Mucosa of descending colon (tissue), 3 donors: ENCODE data around the gene C15orf62. TPM values are rescaled to one million over a fixed set of nuclear protein-coding genes. Genes with fewer than 3 reads are reported as not detected.

ENCODE experiments used
- ATAC-seq: fragments of 200-7000 bp; cut with Tn5 transposase; one replicate; pipeline ENCODE4 v1.9.1; 2020; ENCODE audit warnings: mild to moderate bottlenecking, moderate library complexity
- DNase-seq, 3 donors: peaks; one replicate each; pipeline ENCODE4 v3.0.0-alpha.2; 2020
- H3K36me3 ChIP-seq: fragments of 200-600 bp; one replicate; pipeline ENCODE4 v1.8.0; 2021; ENCODE audit warnings: low read depth, mild to moderate bottlenecking
- H3K4me1 ChIP-seq: fragments of 200-600 bp; one replicate; pipeline ENCODE4 v1.8.0; 2021; ENCODE audit warnings: low read depth, mild to moderate bottlenecking
- H3K4me3 ChIP-seq: fragments of 200-600 bp; one replicate; pipeline ENCODE4 v1.8.0; 2021; ENCODE audit warnings: mild to moderate bottlenecking
- H3K9me3 ChIP-seq: fragments of 200-600 bp; one replicate; pipeline ENCODE4 v1.8.0; 2021; ENCODE audit warnings: mild to moderate bottlenecking
- CTCF ChIP-seq: fragments of 200-600 bp; IDR thresholded peaks from one replicate; pipeline ENCODE4 v1.8.0; 2022; ENCODE audit warnings: antibody characterized with exemption, mild to moderate bottlenecking
- intact Hi-C, 2 donors: fragments of 100-400 bp; cut with DNase I in 1 of 2; cut with micrococcal nuclease in 1 of 2; formaldehyde crosslinking; loops; one replicate each; pipeline versions ENCODE4 v1.11.0 to v1.11.1; 2022; cut with DNase I, micrococcal nuclease
- total RNA-seq, 3 donors: library from RNA; stranded (reverse); fragmentation: NEBNext Ultra II Directional in 2 of 3; extraction: Animal tissue kit (Norgen Biotek cat#: 25700) in 2 of 3; gene quantifications; one replicate each; pipeline versions ENCODE4 v1.2.1 to v1.2.4, GENCODE V29; 2021 to 2023
- donor health status: DM: no; HTN: no; CAD: no; lungs with moderate emphysema.
- donor health status: DM: no; HTN: no; CAD: no.
- donor health status: DM: no; HTN: yes; CAD: no.

The C15orf62 gene
- total RNA-seq, 3 donors from 2014 or later = 0.32 to 0.63 (median 0.35) TPM

- Histone ChIP-seq H3K4me3 (no peak overlapping the region), H3K36me3 (no peaks in the 10 kb centered on the region), H3K4me1 (peaks cover 20% of the 10 kb centered on the region), H3K9me3 (no peaks in the 10 kb centered on the region)
- DNase-seq (peak in 2 of 3 donors; percentile 28 to 39), ATAC-seq (no peak)
- no peak for TF ChIP-seq CTCF
- intact Hi-C loops = no loop called here
Measured at GRCh38 chr15:40808861-40809450, 39.2 kb downstream of the C15orf62 start.

- H3K9me3 ChIP-seq = no peaks in the 10 kb centered on the region
- H3K4me1 ChIP-seq = peaks cover 12% of the 10 kb centered on the region
- TF ChIP-seq CTCF = no peak
- intact Hi-C loops = no loop called here
- no peak overlapping the region for H3K4me3 ChIP-seq
- peak in 2 of 3 donors; percentile 25 to 45 for DNase-seq
- H3K36me3 ChIP-seq = peaks cover 5% of the 10 kb centered on the region
- no peak for ATAC-seq
Measured at GRCh38 chr15:40812721-40813425, 43.1 kb downstream of the C15orf62 start.

GRCh38 chr15:40815042-40815698 is 45.4 kb downstream of the C15orf62 start:
- H3K9me3 ChIP-seq = no peaks in the 10 kb centered on the region
- peaks cover 5% of the 10 kb centered on the region for H3K36me3 ChIP-seq
- H3K4me3 ChIP-seq = no peak overlapping the region
- DNase-seq (no peak), ATAC-seq (no peak)
- no peak for TF ChIP-seq CTCF
- intact Hi-C loops = no loop called here
- H3K4me1 ChIP-seq = no peaks in the 10 kb centered on the region

GRCh38 chr15:40819048-40819447 is 49.3 kb downstream of the C15orf62 start:
- H3K9me3 ChIP-seq = no peaks in the 10 kb centered on the region
- DNase-seq = no peak
- intact Hi-C loops = no loop called here

GRCh38 chr15:40821195-40821594 is 51.4 kb downstream of the C15orf62 start:
- no peaks in the 10 kb centered on the region for H3K36me3 ChIP-seq
- H3K4me3 ChIP-seq = no peak overlapping the region
- no peaks in the 10 kb centered on the region for H3K9me3 ChIP-seq
- no peak for ATAC-seq
- DNase-seq = no peak
- H3K4me1 ChIP-seq = peaks cover 8% of the 10 kb centered on the region
- TF ChIP-seq CTCF = no peak
- intact Hi-C loops = no loop called here

More at GRCh38 chr15:40819048-40819447, 49.3 kb downstream of the C15orf62 start:
- Histone ChIP-seq H3K36me3 (peaks cover 5% of the 10 kb centered on the region), H3K4me1 (no peaks in the 10 kb centered on the region), H3K4me3 (no peak overlapping the region)
- no peak for TF ChIP-seq CTCF
- no peak for ATAC-seq

Other genes with a start within 250 kb of the C15orf62 start
- gene CCDC32, start 204.9 kb upstream of the C15orf62 start, total RNA-seq = 10 to 100 TPM; 32.6 to 35.0 (median 32.8) TPM
- 10 to 100 TPM in 1 of 3 donors, 1 to 10 TPM in 2; 9.4 to 10.9 (median 9.4) TPM for gene RPUSD2, start 200.7 kb upstream of the C15orf62 start, total RNA-seq
- gene KNL1, start 175.7 kb upstream of the C15orf62 start, total RNA-seq = 1 to 10 TPM; 1.6 to 9.7 (median 3.1) TPM
- 10 to 100 TPM in 1 of 3 donors, 1 to 10 TPM in 2; 2.9 to 13.1 (median 8.3) TPM for gene RAD51, start 74.8 kb upstream of the C15orf62 start, total RNA-seq
- gene RMDN3, start 14.7 kb upstream of the C15orf62 start, total RNA-seq = 10 to 100 TPM; 30.1 to 38.4 (median 37.8) TPM
- gene GCHFR, start 5.9 kb upstream of the C15orf62 start, total RNA-seq = 10 to 100 TPM; 12.0 to 25.5 (median 18.2) TPM
- gene ZFYVE19, start 37.1 kb downstream of the C15orf62 start, total RNA-seq = 10 to 100 TPM; 22.2 to 37.5 (median 36.5) TPM
- gene DNAJC17, start 37.5 kb downstream of the C15orf62 start, total RNA-seq = 10 to 100 TPM; 29.6 to 47.6 (median 36.5) TPM
- gene PPP1R14D, start 58.7 kb downstream of the C15orf62 start, total RNA-seq = 100 to 1,000 TPM in 2 of 3 donors, 10 to 100 TPM in 1; 57.5 to 186 (median 154) TPM
- 100 to 1,000 TPM; 167 to 415 (median 324) TPM for gene SPINT1, start 74.1 kb downstream of the C15orf62 start, total RNA-seq
- gene RHOV, start 104.3 kb downstream of the C15orf62 start, total RNA-seq = 1 to 10 TPM; 1.6 to 6.2 (median 3.5) TPM
- 10 to 100 TPM; 14.1 to 21.1 (median 18.0) TPM for gene VPS18, start 124.5 kb downstream of the C15orf62 start, total RNA-seq
- 10 to 100 TPM in 2 of 3 donors, 1 to 10 TPM in 1; 9.4 to 23.0 (median 15.6) TPM for gene DLL4, start 159.4 kb downstream of the C15orf62 start, total RNA-seq
- 1 to 10 TPM in 2 of 3 donors, under 1 TPM in 1; 0.69 to 3.1 (median 2.6) TPM for gene CHAC1, start 183.5 kb downstream of the C15orf62 start, total RNA-seq